Ascending aorta (tissue), 2 donors: ENCODE data around the gene PRPH. TPM values are rescaled to one million over a fixed set of nuclear protein-coding genes. Genes with fewer than 3 reads are reported as not detected.

Experiments used
- DNase-seq, 2 donors: peaks; one replicate each; pipeline ENCODE4 v3.0.0-alpha.2; 2019; ENCODE audit warnings: low spot score in 2 of 2
- H3K27ac ChIP-seq, 2 donors: fragments of 200-600 bp; sonication (generic); one replicate each; pipeline ENCODE4 v1.5.1; 2016 to 2017; ENCODE audit warnings: mild to moderate bottlenecking in 1 of 2
- H3K27me3 ChIP-seq: fragments of 200-600 bp; sonication (generic); one replicate; pipeline ENCODE4 v1.5.1; 2017
- H3K36me3 ChIP-seq, 2 donors: fragments of 200-600 bp; sonication (generic); one replicate each; pipeline ENCODE4 v1.5.1; 2016
- H3K4me1 ChIP-seq, 2 donors: fragments of 200-600 bp; sonication (generic); one replicate each; pipeline ENCODE4 v1.5.1; 2016 to 2017; ENCODE audit warnings: mild to moderate bottlenecking in 1 of 2
- H3K4me3 ChIP-seq, 2 donors: fragments of 200-600 bp; sonication (generic); one replicate each; pipeline ENCODE4 v1.5.1; 2016 to 2017; ENCODE audit warnings: mild to moderate bottlenecking in 1 of 2
- H3K9me3 ChIP-seq, 2 donors: fragments of 200-600 bp; sonication (generic); one replicate each; pipeline ENCODE4 v1.5.1; 2016
- intact Hi-C: fragments of 100-400 bp; cut with DNase I; formaldehyde crosslinking; loops from one replicate; pipeline ENCODE4 v1.15.1; 2023
- total RNA-seq: library from RNA; depleted of rRNA; stranded (reverse); fragments of >200 nt; gene quantifications from one replicate; pipeline ENCODE4 v1.1.0, GENCODE V29; 2016
- TF ChIP-seq, protein P1 (sequence below), 3 experiments: fragments of 200-600 bp in 2 of 3; fragments of 450-650 bp in 1 of 3; sonication (generic) in 2 of 3; IDR thresholded peaks; one replicate each; pipeline ENCODE4 v1.5.1; 2016 to 2019; ENCODE audit warnings: antibody characterized with exemption in 3 of 3, mild to moderate bottlenecking in 1 of 3, moderate library complexity in 1 of 3

The PRPH gene
- total RNA-seq, 1 donor from 2014 or later: not detected

DNA sequence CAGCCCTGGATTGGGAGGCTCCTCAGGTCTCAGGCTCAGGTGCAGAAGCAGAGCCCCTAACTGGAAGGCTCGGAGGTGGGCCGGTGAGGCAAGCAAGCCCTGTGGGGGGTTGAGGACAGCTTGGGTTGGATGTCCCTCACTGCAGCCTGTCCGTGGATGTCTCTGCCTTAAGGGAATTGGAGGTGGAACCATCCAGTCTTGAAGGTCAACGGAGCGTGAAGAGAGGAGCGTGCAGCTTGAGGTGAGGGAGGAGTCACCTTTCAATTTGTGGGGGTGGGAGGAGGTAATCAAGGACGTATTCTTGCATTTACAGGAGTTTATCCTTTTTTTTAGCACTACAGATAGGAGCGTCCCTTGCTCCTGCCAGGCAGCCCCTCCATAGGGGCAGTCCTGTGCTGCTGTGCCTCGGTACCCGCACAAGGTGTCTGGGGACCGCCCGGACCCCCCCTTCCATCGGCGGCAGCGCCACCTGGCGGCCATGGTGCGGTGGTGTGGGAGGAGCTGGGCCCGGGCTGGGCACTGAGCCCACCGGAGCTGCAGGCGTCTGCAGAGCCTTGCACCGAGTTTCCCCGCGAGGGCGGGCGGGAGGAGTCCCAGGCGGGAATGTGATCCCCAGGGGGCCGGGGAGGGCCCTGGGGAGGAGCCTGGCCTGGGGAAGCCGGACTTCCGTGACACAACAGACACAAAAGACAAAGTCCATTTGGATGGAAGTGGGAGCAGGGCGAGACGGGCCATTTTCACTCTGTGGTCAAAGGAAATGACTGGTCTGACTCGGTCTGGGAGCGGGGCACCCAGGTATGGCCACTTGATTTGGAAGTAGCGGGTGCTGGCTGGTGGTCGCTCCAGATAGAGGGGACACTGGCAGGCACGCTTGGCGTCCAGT, 52.6 kb downstream of the PRPH start:
- no peak overlapping the region for H3K27ac ChIP-seq
- no peaks in the 10 kb centered on the region for H3K9me3 ChIP-seq
- H3K4me1 ChIP-seq: peaks cover 30 to 49% of the 10 kb centered on the region in 2 donors
- H3K4me3 ChIP-seq: peak overlapping the region; percentile 41 to 69
- peaks cover 25% of the 10 kb centered on the region for H3K27me3 ChIP-seq
- intact Hi-C loops: loop anchor here (10.0 kb wide), 1 partner anchor 283 kb away; the partner anchor contains the start of genes KMT2D and RHEBL1
- peak in 1 of 2 donors; percentile 78 for DNase-seq
- H3K36me3 ChIP-seq: no peaks in the 10 kb centered on the region
- TF ChIP-seq, protein P1, sequence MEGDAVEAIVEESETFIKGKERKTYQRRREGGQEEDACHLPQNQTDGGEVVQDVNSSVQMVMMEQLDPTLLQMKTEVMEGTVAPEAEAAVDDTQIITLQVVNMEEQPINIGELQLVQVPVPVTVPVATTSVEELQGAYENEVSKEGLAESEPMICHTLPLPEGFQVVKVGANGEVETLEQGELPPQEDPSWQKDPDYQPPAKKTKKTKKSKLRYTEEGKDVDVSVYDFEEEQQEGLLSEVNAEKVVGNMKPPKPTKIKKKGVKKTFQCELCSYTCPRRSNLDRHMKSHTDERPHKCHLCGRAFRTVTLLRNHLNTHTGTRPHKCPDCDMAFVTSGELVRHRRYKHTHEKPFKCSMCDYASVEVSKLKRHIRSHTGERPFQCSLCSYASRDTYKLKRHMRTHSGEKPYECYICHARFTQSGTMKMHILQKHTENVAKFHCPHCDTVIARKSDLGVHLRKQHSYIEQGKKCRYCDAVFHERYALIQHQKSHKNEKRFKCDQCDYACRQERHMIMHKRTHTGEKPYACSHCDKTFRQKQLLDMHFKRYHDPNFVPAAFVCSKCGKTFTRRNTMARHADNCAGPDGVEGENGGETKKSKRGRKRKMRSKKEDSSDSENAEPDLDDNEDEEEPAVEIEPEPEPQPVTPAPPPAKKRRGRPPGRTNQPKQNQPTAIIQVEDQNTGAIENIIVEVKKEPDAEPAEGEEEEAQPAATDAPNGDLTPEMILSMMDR (IDR thresholded peaks at IDR 0.05): peak; percentile 85 to 93 (median 85)

Other genes starting within 250 kb of the PRPH start
- 106 TPM for gene KMT2D, start 234.4 kb upstream of the PRPH start, total RNA-seq
- gene RHEBL1, start 225.2 kb upstream of the PRPH start, total RNA-seq: not detected
- 31.5 TPM for gene DHH, start 200.3 kb upstream of the PRPH start, total RNA-seq
- gene LMBR1L, start 184.3 kb upstream of the PRPH start, total RNA-seq: 74.2 TPM
- 1,333 TPM for gene TUBA1B, start 163.8 kb upstream of the PRPH start, total RNA-seq
- gene TUBA1A, start 106.1 kb upstream of the PRPH start, total RNA-seq: 214 TPM
- gene TUBA1C, start 30.1 kb upstream of the PRPH start, total RNA-seq: 370 TPM
- gene TROAP, start 28.1 kb downstream of the PRPH start, total RNA-seq: not detected
- not detected for gene C1QL4, start 42.0 kb downstream of the PRPH start, total RNA-seq
- gene DNAJC22, start 51.7 kb downstream of the PRPH start, total RNA-seq: not detected
- 13.8 TPM for gene SPATS2, start 72.3 kb downstream of the PRPH start, total RNA-seq
- gene KCNH3, start 243.9 kb downstream of the PRPH start, total RNA-seq: not detected